ENCODE results near the gene PSMD1.

Gene PSMD1

DNA sequence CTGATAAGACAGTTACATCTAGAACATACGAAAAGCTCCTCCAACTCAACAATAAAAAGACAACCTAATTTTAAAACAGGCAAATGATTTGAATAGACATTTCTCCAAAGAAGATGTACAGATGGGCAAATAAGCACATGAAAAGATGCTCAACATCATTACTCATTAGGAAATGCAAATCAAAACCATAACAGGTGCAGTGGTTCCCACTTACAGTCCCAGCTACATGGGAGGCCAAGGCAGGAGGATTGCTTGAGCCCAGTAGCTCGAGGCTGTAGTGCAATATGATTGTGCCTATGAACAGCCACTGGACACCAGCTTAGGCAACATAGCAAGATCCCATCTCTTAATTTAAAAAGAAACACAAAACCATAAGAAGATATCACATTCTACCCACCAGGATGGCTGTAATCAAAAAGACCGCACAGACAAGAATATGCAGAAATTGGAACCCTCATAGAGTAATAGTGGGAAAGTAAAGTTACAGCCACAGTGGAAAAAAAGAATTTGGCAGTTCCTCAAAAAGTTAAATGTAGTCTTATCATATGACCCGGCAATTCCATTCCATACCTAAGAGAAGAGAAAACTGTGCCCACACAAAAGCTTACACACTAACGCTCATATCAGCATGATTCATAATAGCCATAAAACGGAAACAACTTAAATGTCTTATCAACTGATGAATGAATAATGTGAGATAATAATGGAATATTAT lies 111.2 kb downstream of the PSMD1 start:
- TF ChIP-seq, protein P1, sequence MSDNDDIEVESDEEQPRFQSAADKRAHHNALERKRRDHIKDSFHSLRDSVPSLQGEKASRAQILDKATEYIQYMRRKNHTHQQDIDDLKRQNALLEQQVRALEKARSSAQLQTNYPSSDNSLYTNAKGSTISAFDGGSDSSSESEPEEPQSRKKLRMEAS (IDR thresholded peaks at IDR 0.05; ENCODE audit: low read depth, low read length), result no peak
- no peak for TF ChIP-seq MYC (IDR thresholded peaks at IDR 0.05; ENCODE audit: low read depth, low read length)
- TF ChIP-seq POLR2A (IDR thresholded peaks at IDR 0.05; ENCODE audit: extremely low read depth, insufficient read length), result no peak
- no peak for DNase-seq (ENCODE audit: low read depth)
- no peak overlapping the region for H3K4me3 ChIP-seq (ENCODE audit: low read depth, low read length)

DNA sequence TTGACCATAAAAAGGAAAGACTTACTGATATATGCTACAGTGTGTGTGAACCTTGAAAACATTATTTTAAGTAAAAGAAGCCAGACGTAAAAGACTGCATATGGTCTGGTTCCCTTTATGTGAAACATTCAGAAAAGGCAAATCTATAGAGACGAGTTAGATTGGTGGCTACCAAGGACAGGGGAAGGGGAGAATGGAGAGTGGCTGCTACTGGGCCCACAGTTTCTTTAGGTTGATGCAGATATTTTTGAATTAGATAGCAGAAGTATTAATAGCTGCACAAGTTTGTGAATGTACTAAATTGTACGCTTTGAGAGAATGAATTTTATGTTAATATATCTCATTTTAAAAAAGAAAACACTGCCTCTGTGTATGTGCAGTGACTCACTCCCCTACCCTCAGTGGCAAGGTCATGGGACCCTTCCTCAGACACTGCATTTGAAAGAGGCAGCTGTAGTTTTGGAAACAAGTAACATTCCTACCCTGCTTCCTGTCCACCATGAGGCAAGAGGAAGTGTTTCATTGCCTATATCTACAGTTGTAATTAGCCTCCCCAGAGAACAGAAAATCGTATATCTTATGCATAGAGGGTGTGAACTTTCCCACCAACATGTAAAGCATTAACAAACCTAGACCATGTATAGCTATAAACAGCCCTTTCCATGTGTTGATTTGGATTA lies 111.9 kb downstream of the PSMD1 start:
- DNase-seq (ENCODE audit: low read depth), result peak; percentile 79
- TF ChIP-seq POLR2A (IDR thresholded peaks at IDR 0.05; ENCODE audit: extremely low read depth, insufficient read length) (no peak), MYC (IDR thresholded peaks at IDR 0.05; ENCODE audit: low read depth, low read length) (peak; percentile 48)
- TF ChIP-seq, protein P2, sequence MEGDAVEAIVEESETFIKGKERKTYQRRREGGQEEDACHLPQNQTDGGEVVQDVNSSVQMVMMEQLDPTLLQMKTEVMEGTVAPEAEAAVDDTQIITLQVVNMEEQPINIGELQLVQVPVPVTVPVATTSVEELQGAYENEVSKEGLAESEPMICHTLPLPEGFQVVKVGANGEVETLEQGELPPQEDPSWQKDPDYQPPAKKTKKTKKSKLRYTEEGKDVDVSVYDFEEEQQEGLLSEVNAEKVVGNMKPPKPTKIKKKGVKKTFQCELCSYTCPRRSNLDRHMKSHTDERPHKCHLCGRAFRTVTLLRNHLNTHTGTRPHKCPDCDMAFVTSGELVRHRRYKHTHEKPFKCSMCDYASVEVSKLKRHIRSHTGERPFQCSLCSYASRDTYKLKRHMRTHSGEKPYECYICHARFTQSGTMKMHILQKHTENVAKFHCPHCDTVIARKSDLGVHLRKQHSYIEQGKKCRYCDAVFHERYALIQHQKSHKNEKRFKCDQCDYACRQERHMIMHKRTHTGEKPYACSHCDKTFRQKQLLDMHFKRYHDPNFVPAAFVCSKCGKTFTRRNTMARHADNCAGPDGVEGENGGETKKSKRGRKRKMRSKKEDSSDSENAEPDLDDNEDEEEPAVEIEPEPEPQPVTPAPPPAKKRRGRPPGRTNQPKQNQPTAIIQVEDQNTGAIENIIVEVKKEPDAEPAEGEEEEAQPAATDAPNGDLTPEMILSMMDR (IDR thresholded peaks at IDR 0.05; ENCODE audit: low read depth, low read length), result no peak
- TF ChIP-seq, protein P1 (IDR thresholded peaks at IDR 0.05; ENCODE audit: low read depth, low read length), result peak; percentile 45; the same call in 1 of the 2 replicates
- H3K4me3 ChIP-seq (ENCODE audit: low read depth, low read length), result no peak overlapping the region

DNA sequence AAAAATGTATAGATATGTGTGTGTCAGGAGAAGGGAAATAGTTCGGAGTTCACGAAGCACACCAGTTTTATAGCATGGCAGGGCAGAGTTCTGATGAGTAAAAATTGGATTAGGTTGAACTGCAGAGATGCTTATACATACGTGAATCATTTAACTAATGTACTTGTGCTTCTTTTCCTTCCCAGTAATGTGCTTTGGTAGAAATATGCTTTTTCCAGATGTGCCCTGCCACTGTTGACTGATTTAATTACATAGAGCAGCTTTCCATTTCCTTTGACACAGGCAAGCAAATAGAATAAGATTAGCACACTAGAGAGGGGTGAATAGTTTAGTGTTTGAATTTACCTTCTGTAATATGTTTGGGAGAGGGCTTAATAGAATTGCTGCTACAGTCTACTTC lies 112.8 kb downstream of the PSMD1 start:
- TF ChIP-seq MYC (IDR thresholded peaks at IDR 0.05; ENCODE audit: low read depth, low read length), result no peak
- TF ChIP-seq POLR2A (IDR thresholded peaks at IDR 0.05; ENCODE audit: extremely low read depth, insufficient read length), result no peak
- TF ChIP-seq, protein P2 (IDR thresholded peaks at IDR 0.05; ENCODE audit: low read depth, low read length), result no peak
- TF ChIP-seq, protein P1 (IDR thresholded peaks at IDR 0.05; ENCODE audit: low read depth, low read length), result no peak
- no peak for DNase-seq (ENCODE audit: low read depth)
- H3K4me3 ChIP-seq (ENCODE audit: low read depth, low read length), result no peak overlapping the region

GRCh38 chr2:231170055-231170454 lies 113.4 kb downstream of the PSMD1 start:
- DNase-seq (ENCODE audit: low read depth), result no peak
- no peak overlapping the region for H3K4me3 ChIP-seq (ENCODE audit: low read depth, low read length)
- no peak for TF ChIP-seq MYC (IDR thresholded peaks at IDR 0.05; ENCODE audit: low read depth, low read length)
- TF ChIP-seq POLR2A (IDR thresholded peaks at IDR 0.05; ENCODE audit: extremely low read depth, insufficient read length), result no peak
- TF ChIP-seq, protein P2 (IDR thresholded peaks at IDR 0.05; ENCODE audit: low read depth, low read length), result no peak
- TF ChIP-seq, protein P1 (IDR thresholded peaks at IDR 0.05; ENCODE audit: low read depth, low read length), result no peak

GRCh38 chr2:231172025-231172424 lies 115.4 kb downstream of the PSMD1 start:
- no peak for DNase-seq (ENCODE audit: low read depth)
- no peak for TF ChIP-seq POLR2A (IDR thresholded peaks at IDR 0.05; ENCODE audit: extremely low read depth, insufficient read length)
- TF ChIP-seq, protein P2 (IDR thresholded peaks at IDR 0.05; ENCODE audit: low read depth, low read length), result no peak
- TF ChIP-seq MYC (IDR thresholded peaks at IDR 0.05; ENCODE audit: low read depth, low read length), result no peak
- TF ChIP-seq, protein P1 (IDR thresholded peaks at IDR 0.05; ENCODE audit: low read depth, low read length), result no peak
- H3K4me3 ChIP-seq (ENCODE audit: low read depth, low read length), result no peak overlapping the region

DNA sequence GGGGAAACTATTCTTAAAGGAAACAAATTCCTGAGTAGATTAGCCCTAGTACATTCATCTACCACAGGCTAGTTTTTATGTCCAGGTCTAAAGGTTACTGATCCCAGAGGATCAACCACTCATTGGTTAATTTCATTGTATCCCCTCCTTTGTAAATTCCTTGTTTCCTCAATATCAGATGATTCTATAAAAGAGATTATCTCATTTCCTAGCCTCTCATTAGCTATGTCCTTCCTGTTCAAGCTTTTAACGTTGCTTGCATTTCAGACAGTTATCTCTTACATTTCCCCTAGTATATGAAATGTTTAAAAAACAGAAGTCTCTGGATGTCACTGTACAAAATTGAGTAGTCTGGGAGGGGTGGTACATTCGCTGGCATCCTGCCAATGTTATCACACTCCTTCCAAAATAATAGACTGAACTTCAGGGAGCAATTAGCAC lies 117.6 kb downstream of the PSMD1 start:
- TF ChIP-seq, protein P2 (IDR thresholded peaks at IDR 0.05; ENCODE audit: low read depth, low read length), result no peak
- no peak overlapping the region for H3K4me3 ChIP-seq (ENCODE audit: low read depth, low read length)
- no peak for DNase-seq (ENCODE audit: low read depth)

All from NB4 (cell line).